NCI-H748 (cell line): ENCODE data around the gene EGFL8.
A peak's percentile ranks its signal among the peaks of the same experiment; 100 is the strongest.
"Not testable (repeated sequence)": the region's sequence is repeated elsewhere in the genome, so short reads cannot be mapped to it uniquely, and the experiment has no call there.

ENCODE experiments used
- DNase-seq: peaks from one replicate; lab custom pipeline; 2025; ENCODE audit not compliant: unreplicated experiment; lab: John Stamatoyannopoulos, UW

Gene EGFL8

GRCh38 chr6:32182555-32182981 is 18.2 kb downstream of the EGFL8 start:
- DNase-seq: no peak

- DNase-seq: no peak
These were observed 18.6 kb downstream of the EGFL8 start for GRCh38 chr6:32183030-32183429.

GRCh38 chr6:32183483-32184083 is 19.2 kb downstream of the EGFL8 start:
- DNase-seq: no peak

GRCh38 chr6:32184084-32184640 is 19.8 kb downstream of the EGFL8 start, which contains the start of gene AGER:
TSS of gene AGER (minus strand) at chr6:32184253. CDS start at chr6:32184222, 31 bp downstream.
- DNase-seq: no peak

- DNase-seq: not testable (repeated sequence)
These were observed 21.3 kb downstream of the EGFL8 start for GRCh38 chr6:32185681-32186131.

GRCh38 chr6:32186151-32186840 is 21.9 kb downstream of the EGFL8 start:
- DNase-seq: not testable (repeated sequence)

GRCh38 chr6:32187009-32187709 is 22.8 kb downstream of the EGFL8 start:
- no peak for DNase-seq

GRCh38 chr6:32187725-32188380 is 23.5 kb downstream of the EGFL8 start:
- DNase-seq: not testable (repeated sequence)

- DNase-seq: no peak
These were observed 24.1 kb downstream of the EGFL8 start for GRCh38 chr6:32188381-32189068.

GRCh38 chr6:32189069-32189741 is 24.8 kb downstream of the EGFL8 start:
- no peak for DNase-seq

GRCh38 chr6:32189742-32190053 is 25.3 kb downstream of the EGFL8 start:
- DNase-seq: no peak

- DNase-seq: peak; percentile 94
These were observed 25.9 kb downstream of the EGFL8 start, which contains the start of gene PBX2 for GRCh38 chr6:32190054-32190851. TSS of gene PBX2 (minus strand) at chr6:32190202. CDS start at chr6:32189915, 287 bp downstream.

- no peak for DNase-seq
These were observed 26.7 kb downstream of the EGFL8 start for GRCh38 chr6:32190911-32191677.

GRCh38 chr6:32191696-32192607 is 27.6 kb downstream of the EGFL8 start:
- no peak for DNase-seq

GRCh38 chr6:32192608-32193039 is 28.2 kb downstream of the EGFL8 start, which contains the start of gene GPSM3:
TSS of gene GPSM3 (minus strand) at chr6:32192643. CDS start at chr6:32192513, 130 bp downstream.
- DNase-seq: peak; percentile 36

- not testable (repeated sequence) for DNase-seq
These were observed 28.7 kb downstream of the EGFL8 start for GRCh38 chr6:32193096-32193495.

- no peak for DNase-seq
These were observed 30.0 kb downstream of the EGFL8 start for GRCh38 chr6:32194388-32194787.
